OCI-LY1 (cell line): ENCODE results near the gene PTPRZ1.

Source experiments
- H2AFZ ChIP-seq: fragments of 200-600 bp; sonication (generic), shearing (Covaris generic); 2 replicates; pipeline ENCODE4 v1.6.0; 2014; ENCODE audit warnings: antibody characterized with exemption, mild to moderate bottlenecking, low read length
- H3F3A ChIP-seq: fragments of 200-600 bp; sonication (generic), shearing (Covaris generic); 2 replicates; pipeline ENCODE4 v1.6.0; 2014; ENCODE audit warnings: mild to moderate bottlenecking, antibody characterized with exemption, low read length, moderate library complexity; ENCODE audit not compliant: insufficient read depth
- H3K27ac ChIP-seq: fragments of 200-600 bp; sonication (generic); 2 replicates; pipeline ENCODE4 v1.5.1; 2014; ENCODE audit warnings: low read length, mixed run types, mild to moderate bottlenecking, low read depth; ENCODE audit not compliant: poor library complexity, severe bottlenecking
- H3K27me3 ChIP-seq: fragments of 200-600 bp; sonication (generic); 2 replicates; pipeline ENCODE4 v1.6.0; 2014; ENCODE audit warnings: antibody characterized with exemption, mild to moderate bottlenecking, low read length, moderate library complexity; ENCODE audit not compliant: insufficient read depth
- H3K36me3 ChIP-seq: fragments of 200-600 bp; sonication (generic); 2 replicates; pipeline ENCODE4 v1.6.1; 2014; ENCODE audit warnings: mild to moderate bottlenecking, antibody characterized with exemption, low read length, moderate library complexity, mixed read lengths; ENCODE audit not compliant: insufficient read depth
- H3K4me1 ChIP-seq: fragments of 200-600 bp; sonication (generic); 2 replicates; pipeline ENCODE4 v1.5.1; 2014; ENCODE audit warnings: mild to moderate bottlenecking, low read length, moderate library complexity; ENCODE audit not compliant: insufficient read depth, severe bottlenecking
- H3K4me2 ChIP-seq: fragments of 200-600 bp; sonication (generic), shearing (Covaris generic); 2 replicates; pipeline ENCODE4 v1.6.1; 2014; ENCODE audit warnings: low read length
- H3K4me3 ChIP-seq: fragments of 200-600 bp; sonication (generic); 2 replicates; pipeline ENCODE4 v1.5.1; 2014; ENCODE audit warnings: low read length, low read depth, mild to moderate bottlenecking, mixed read lengths; ENCODE audit not compliant: poor library complexity, severe bottlenecking
- H3K79me2 ChIP-seq: fragments of 200-600 bp; shearing (Covaris generic); 2 replicates; pipeline ENCODE4 v1.6.1; 2016; ENCODE audit warnings: mixed run types, low read length, mixed read lengths; ENCODE audit not compliant: insufficient read depth
- H3K9ac ChIP-seq: fragments of 200-600 bp; sonication (generic), shearing (Covaris generic); 2 replicates; pipeline ENCODE4 v1.6.1; 2014; ENCODE audit warnings: mild to moderate bottlenecking, low read length, mixed read lengths
- H3K9me2 ChIP-seq: fragments of 200-600 bp; sonication (generic), shearing (Covaris generic); 2 replicates; pipeline ENCODE4 v1.6.1; 2014; ENCODE audit warnings: low read depth, mild to moderate bottlenecking, low read length, mixed read lengths
- H3K9me3 ChIP-seq: fragments of 200-600 bp; shearing (Covaris generic); 2 replicates; pipeline ENCODE4 v1.6.1; 2014; ENCODE audit warnings: low read length, mixed read lengths
- H4K20me1 ChIP-seq: fragments of 200-600 bp; sonication (generic), shearing (Covaris generic); 2 replicates; pipeline ENCODE4 v1.6.0; 2016; ENCODE audit warnings: mild to moderate bottlenecking, low read length; ENCODE audit not compliant: insufficient read depth
- EZH2 ChIP-seq: fragments of 200-600 bp; sonication (generic), shearing (Covaris generic); IDR thresholded peaks from 2 replicates; pipeline ENCODE4 v1.8.0; 2017; ENCODE audit warnings: borderline replicate concordance, mixed run types, mild to moderate bottlenecking, antibody characterized with exemption, low read length, moderate library complexity, mixed read lengths
- TF ChIP-seq, protein P1 (sequence below): fragments of 200-600 bp; sonication (generic), shearing (Covaris generic); IDR thresholded peaks from 2 replicates; pipeline ENCODE4 v1.5.1; 2017; ENCODE audit warnings: mild to moderate bottlenecking, antibody characterized with exemption, low read length, moderate library complexity, mixed read lengths

The PTPRZ1 gene

GRCh38 chr7:121876656-121877500 is 3.9 kb downstream of the PTPRZ1 start:
- Histone ChIP-seq H3K27ac (no peak overlapping the region), H3K79me2 (no peaks in the 10 kb centered on the region), H3K9me3 (no peaks in the 10 kb centered on the region), H3K9ac (no peak overlapping the region), H3K9me2 (no peaks in the 10 kb centered on the region), H3K4me2 (no peak overlapping the region), H3K36me3 (no peaks in the 10 kb centered on the region), H3K27me3 (no peaks in the 10 kb centered on the region; the same call in 1 of the 2 replicates), H4K20me1 (no peaks in the 10 kb centered on the region), H2AFZ (no peak overlapping the region), H3K4me3 (no peak overlapping the region), H3F3A (no peaks in the 10 kb centered on the region), H3K4me1 (no peaks in the 10 kb centered on the region)
- no peak for TF ChIP-seq EZH2
- TF ChIP-seq, protein P1, sequence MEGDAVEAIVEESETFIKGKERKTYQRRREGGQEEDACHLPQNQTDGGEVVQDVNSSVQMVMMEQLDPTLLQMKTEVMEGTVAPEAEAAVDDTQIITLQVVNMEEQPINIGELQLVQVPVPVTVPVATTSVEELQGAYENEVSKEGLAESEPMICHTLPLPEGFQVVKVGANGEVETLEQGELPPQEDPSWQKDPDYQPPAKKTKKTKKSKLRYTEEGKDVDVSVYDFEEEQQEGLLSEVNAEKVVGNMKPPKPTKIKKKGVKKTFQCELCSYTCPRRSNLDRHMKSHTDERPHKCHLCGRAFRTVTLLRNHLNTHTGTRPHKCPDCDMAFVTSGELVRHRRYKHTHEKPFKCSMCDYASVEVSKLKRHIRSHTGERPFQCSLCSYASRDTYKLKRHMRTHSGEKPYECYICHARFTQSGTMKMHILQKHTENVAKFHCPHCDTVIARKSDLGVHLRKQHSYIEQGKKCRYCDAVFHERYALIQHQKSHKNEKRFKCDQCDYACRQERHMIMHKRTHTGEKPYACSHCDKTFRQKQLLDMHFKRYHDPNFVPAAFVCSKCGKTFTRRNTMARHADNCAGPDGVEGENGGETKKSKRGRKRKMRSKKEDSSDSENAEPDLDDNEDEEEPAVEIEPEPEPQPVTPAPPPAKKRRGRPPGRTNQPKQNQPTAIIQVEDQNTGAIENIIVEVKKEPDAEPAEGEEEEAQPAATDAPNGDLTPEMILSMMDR: no peak

GRCh38 chr7:121878918-121879464 is 6.0 kb downstream of the PTPRZ1 start:
- no peaks in the 10 kb centered on the region for H3K9me2 ChIP-seq
- H3K4me1 ChIP-seq: no peaks in the 10 kb centered on the region
- H3K27ac ChIP-seq: no peak overlapping the region
- no peaks in the 10 kb centered on the region for H3K36me3 ChIP-seq
- no peaks in the 10 kb centered on the region for H3K9me3 ChIP-seq
- H3K79me2 ChIP-seq: no peaks in the 10 kb centered on the region
- no peaks in the 10 kb centered on the region; the same call in 1 of the 2 replicates for H3K27me3 ChIP-seq
- TF ChIP-seq, protein P1: no peak
- no peak for TF ChIP-seq EZH2
- no peaks in the 10 kb centered on the region for H4K20me1 ChIP-seq
- H3F3A ChIP-seq: no peaks in the 10 kb centered on the region
- no peak overlapping the region for H3K4me2 ChIP-seq
- H3K4me3 ChIP-seq: no peak overlapping the region
- no peak overlapping the region for H2AFZ ChIP-seq
- H3K9ac ChIP-seq: no peak overlapping the region

DNA sequence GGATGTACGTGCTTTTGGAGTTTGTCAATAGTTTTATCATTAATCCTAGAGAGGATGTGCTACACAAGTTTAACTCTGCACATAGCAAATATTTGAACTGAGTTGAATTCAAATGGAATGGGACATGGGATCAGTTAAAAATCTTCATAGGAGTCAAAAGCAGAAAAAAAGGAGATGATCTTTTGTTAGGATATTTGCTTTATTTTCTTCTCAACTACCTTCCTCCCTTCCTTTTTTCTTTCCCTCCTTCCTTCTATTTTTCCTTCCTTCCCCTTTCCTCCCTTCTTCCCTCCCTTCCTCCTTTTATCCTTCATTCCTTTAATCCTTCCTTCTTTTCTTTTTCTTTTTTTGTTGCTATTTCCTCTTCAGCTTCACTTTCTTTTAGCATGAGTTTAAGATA is 6.6 kb downstream of the PTPRZ1 start:
- TF ChIP-seq, protein P1: no peak
- TF ChIP-seq EZH2: no peak
- no peaks in the 10 kb centered on the region for H3K4me1 ChIP-seq
- H3K9ac ChIP-seq: no peak overlapping the region
- no peak overlapping the region for H2AFZ ChIP-seq
- no peaks in the 10 kb centered on the region for H3K36me3 ChIP-seq
- H3K4me2 ChIP-seq: no peak overlapping the region
- no peaks in the 10 kb centered on the region for H3K79me2 ChIP-seq
- H4K20me1 ChIP-seq: no peaks in the 10 kb centered on the region
- H3K27me3 ChIP-seq: no peaks in the 10 kb centered on the region; the same call in 1 of the 2 replicates
- no peaks in the 10 kb centered on the region for H3K9me2 ChIP-seq
- H3K9me3 ChIP-seq: no peaks in the 10 kb centered on the region
- no peak overlapping the region for H3K4me3 ChIP-seq
- H3K27ac ChIP-seq: no peak overlapping the region
- H3F3A ChIP-seq: no peaks in the 10 kb centered on the region
